Body of pancreas (tissue), 4 donors: ENCODE measurements around the gene RHBG. TPM values are rescaled to one million over a fixed set of nuclear protein-coding genes. Genes with fewer than 3 reads are reported as not detected.
"Not testable (repeated sequence)": the region's sequence is repeated elsewhere in the genome, so short reads cannot be mapped to it uniquely, and the experiment has no call there.

Experiments used
- ATAC-seq: fragments of 150-250 bp; one replicate; pipeline ENCODE4 v1.9.1; 2016
- DNase-seq, 4 donors: peaks; one replicate each; pipeline ENCODE4 v3.0.0-alpha.2; 2019
- H3K27ac ChIP-seq, 4 donors: fragments of 200-600 bp; sonication (generic); 1 replicate in 3 of 4; 2 replicates in 1 of 4; pipeline versions ENCODE4 v1.5.1 to v1.6.1; 2016 to 2019; ENCODE audit warnings: mild to moderate bottlenecking in 1 of 4, mixed read lengths in 1 of 4, moderate library complexity in 1 of 4
- H3K27me3 ChIP-seq, 2 donors: fragments of 200-600 bp; sonication (generic); one replicate each; pipeline ENCODE4 v1.6.0; 2016; ENCODE audit warnings: mild to moderate bottlenecking in 1 of 2
- H3K36me3 ChIP-seq, 2 donors: fragments of 200-600 bp; sonication (generic); replicated peaks in 1 of 2; 2 replicates each; pipeline ENCODE4 v1.5.1; 2016; ENCODE audit warnings: low read depth in 2 of 2; ENCODE audit not compliant: insufficient read depth in 1 of 2
- H3K4me1 ChIP-seq: fragments of 200-600 bp; sonication (generic); one replicate; pipeline ENCODE4 v1.6.0; 2016
- H3K4me3 ChIP-seq, 2 donors: fragments of 200-600 bp; sonication (generic); 1 replicate in 1 of 2; 2 replicates in 1 of 2; pipeline ENCODE4 v1.5.1; 2016 to 2019
- H3K9me3 ChIP-seq, 3 donors: fragments of 200-600 bp; sonication (generic); 1 replicate in 2 of 3; 2 replicates in 1 of 3; pipeline ENCODE4 v1.5.1; 2016
- CTCF ChIP-seq, 7 experiments: fragments of 450-650 bp in 4 of 7; fragments of 200-600 bp in 3 of 7; sonication (generic) in 3 of 7; IDR thresholded peaks; one replicate each; pipeline ENCODE4 v1.5.1; 2016 to 2019; ENCODE audit warnings: antibody characterized with exemption in 7 of 7
- POLR2A ChIP-seq, 3 donors: fragments of 450-650 bp; IDR thresholded peaks; one replicate each; pipeline ENCODE4 v1.6.1; 2016; ENCODE audit warnings: antibody characterized with exemption in 3 of 3, mild to moderate bottlenecking in 2 of 3
- WGBS, 2 donors: methylation state at CpG; one replicate each; pipeline ENCODE4 v1.1.5; 2017; 5-methylcytosine and 5-hydroxymethylcytosine counted together
- intact Hi-C: fragments of 100-400 bp; cut with DNase I; formaldehyde crosslinking; loops from one replicate; pipeline ENCODE4 v1.15.1; 2023
- total RNA-seq, 2 donors: library from RNA; depleted of rRNA; stranded (reverse); fragments of >200 nt; gene quantifications; one replicate each; pipeline ENCODE4 v1.1.0, GENCODE V29; 2016

The RHBG gene
- total RNA-seq, result 1 to 10 TPM in 1 of 2 donors, not detected in 1; 3.3 TPM

GRCh38 chr1:156368889-156369684 lies at the start of gene RHBG:
RHBG (plus strand) TSS chr1:156369211; CDS start chr1:156369250, 39 bp downstream.
- peak; percentile 95 for ATAC-seq
- Histone ChIP-seq H3K9me3 (no peaks in the 10 kb centered on the region), H3K4me1 (peaks cover 38% of the 10 kb centered on the region), H3K4me3 (peak within 1 kb of the TSS; percentile 36 to 38), H3K36me3 (no peaks in the 10 kb centered on the region), H3K27ac (peak within 1 kb of the TSS in 2 of 4 donors; percentile 1 to 32), H3K27me3 (no peaks in the 10 kb centered on the region)
- intact Hi-C loops, result no loop called here
- DNase-seq, result peak; percentile 85 to 92 (median 88)
- WGBS, 2 donors, result 3 to 4% methylated on average over 23 to 43 of the region's 48 CpGs
- TF ChIP-seq POLR2A (IDR thresholded peaks at IDR 0.05) (peak; percentile 26 to 56 (median 50)), CTCF (IDR thresholded peaks at IDR 0.05) (no peak)

GRCh38 chr1:156319664-156320063 lies 49.3 kb upstream of the RHBG start:
- WGBS, 2 donors, result 87 to 92% methylated on average over 1 of the region's 1 CpG
- peaks cover 26 to 66% of the 10 kb centered on the region in 2 donors for H3K36me3 ChIP-seq
- no peak overlapping the region for H3K4me3 ChIP-seq
- intact Hi-C loops, result no loop called here
- H3K27me3 ChIP-seq, result no peaks in the 10 kb centered on the region
- no peak for TF ChIP-seq POLR2A (IDR thresholded peaks at IDR 0.05)
- TF ChIP-seq CTCF (IDR thresholded peaks at IDR 0.05), result peak in 6 of 7 experiments; percentile 29 to 41 (median 36)
- DNase-seq (no peak), ATAC-seq (no peak)
- H3K9me3 ChIP-seq, result no peaks in the 10 kb centered on the region
- H3K4me1 ChIP-seq, result no peaks in the 10 kb centered on the region
- no peak overlapping the region for H3K27ac ChIP-seq

- DNase-seq (no peak), ATAC-seq (no peak)
- no peak overlapping the region for H3K4me3 ChIP-seq
- H3K27ac ChIP-seq, result no peak overlapping the region
- H3K4me1 ChIP-seq, result no peaks in the 10 kb centered on the region
- TF ChIP-seq POLR2A (IDR thresholded peaks at IDR 0.05), result no peak
- no peak for TF ChIP-seq CTCF (IDR thresholded peaks at IDR 0.05)
- H3K36me3 ChIP-seq, result peaks cover 26 to 61% of the 10 kb centered on the region in 2 donors
- no peaks in the 10 kb centered on the region for H3K9me3 ChIP-seq
- WGBS, 2 donors, result 74 to 80% methylated on average over 3 of the region's 3 CpGs
- no peaks in the 10 kb centered on the region for H3K27me3 ChIP-seq
- intact Hi-C loops, result no loop called here
These were observed 48.5 kb upstream of the RHBG start for GRCh38 chr1:156320560-156320959.

- H3K4me3 ChIP-seq, H3K9me3 ChIP-seq, H3K27ac ChIP-seq, H3K4me1 ChIP-seq, H3K27me3 ChIP-seq, intact Hi-C loops, DNase-seq, ATAC-seq: not testable (repeated sequence)
- H3K36me3 ChIP-seq, result peaks cover 10 to 37% of the 10 kb centered on the region in 2 donors
- 93% methylated on average over 9 of the region's 9 CpGs for WGBS, 2 donors
These were observed 45.8 kb upstream of the RHBG start for GRCh38 chr1:156323179-156323578.

- ATAC-seq (no peak), DNase-seq (no peak)
- Histone ChIP-seq H3K4me1 (peaks cover 21% of the 10 kb centered on the region), H3K36me3 (peaks cover 0 to 22% of the 10 kb centered on the region in 2 donors), H3K9me3 (no peaks in the 10 kb centered on the region), H3K27me3 (no peaks in the 10 kb centered on the region), H3K27ac (no peak overlapping the region), H3K4me3 (no peak overlapping the region)
- intact Hi-C loops, result no loop called here
- TF ChIP-seq POLR2A (IDR thresholded peaks at IDR 0.05) (no peak), CTCF (IDR thresholded peaks at IDR 0.05) (no peak)
- 53 to 67% methylated on average over 4 of the region's 4 CpGs for WGBS, 2 donors
These were observed 32.8 kb upstream of the RHBG start for GRCh38 chr1:156336242-156336641.
